A549 (cell line): Measurements from ENCODE around the gene ZNF273. TPM values are rescaled to one million over a fixed set of nuclear protein-coding genes. Genes with fewer than 3 reads are reported as not detected.
A peak's percentile ranks its signal among the peaks of the same experiment; 100 is the strongest.

ENCODE experiments used
- ATAC-seq, 2 experiments: fragments of 200-7000 bp in 1 of 2; fragments of >200 bp in 1 of 2; cut with Nextera tagmentation in 1 of 2; cut with Tn5 transposase in 1 of 2; 3 replicates each; pipeline versions ENCODE4 v1.8.0 to v1.9.1; 2018 to 2020; ENCODE audit warnings: mild to moderate bottlenecking in 1 of 2, moderate library complexity in 1 of 2
- CTCF ChIA-PET: fragments of 300-600 bp; sonication (Branson Sonifier 250); formaldehyde crosslinking; extraction: SDS; loops from one replicate; lab custom pipeline; 2021; ENCODE audit warnings: antibody characterized with exemption, inconsistent platforms; lab: Yijun Ruan, JAX
- POLR2A ChIA-PET: fragments of 350-600 bp; formaldehyde crosslinking; extraction: SDS; loops from one replicate; lab custom pipeline; 2021; ENCODE audit warnings: antibody characterized with exemption, inconsistent platforms; lab: Yijun Ruan, JAX
- DNase-seq, 2 experiments: peaks; one replicate each; pipeline versions ENCODE4 v3.0.0 to v3.0.0-alpha.2; 2011 to 2016; ENCODE audit warnings: low read depth in 1 of 2, low spot score in 1 of 2
- FAIRE-seq: peaks from 2 replicates; lab custom pipeline; 2011; peaks lifted over from hg19 to GRCh38; lab: Jason Lieb, UNC
- H3K27ac ChIP-seq, 2 experiments: fragments of >200 bp; sonication (Bioruptor Twin); formaldehyde crosslinking; 3 replicates each; pipeline ENCODE4 v1.5.1; 2016 to 2017
- H3K4me1 ChIP-seq: fragments of >200 bp; sonication (Bioruptor Twin); formaldehyde crosslinking; 3 replicates; pipeline ENCODE4 v1.6.1; 2016
- H3K4me2 ChIP-seq: fragments of >200 bp; sonication (Bioruptor Twin); formaldehyde crosslinking; 3 replicates; pipeline ENCODE4 v1.6.1; 2016
- H3K4me3 ChIP-seq: fragments of >200 bp; sonication (Bioruptor Twin); formaldehyde crosslinking; 3 replicates; pipeline ENCODE4 v1.5.1; 2016
- H3K9me3 ChIP-seq: fragments of >200 bp; sonication (Bioruptor Twin); formaldehyde crosslinking; 3 replicates; pipeline ENCODE4 v1.6.1; 2016
- CBX2 ChIP-seq: fragments of 200-600 bp; sonication (generic); IDR thresholded peaks from 2 replicates; pipeline ENCODE4 v1.6.1; 2016; ENCODE audit warnings: low read depth, mild to moderate bottlenecking, borderline replicate concordance
- CHD4 ChIP-seq: fragments of 200-600 bp; sonication (generic); IDR thresholded peaks from 2 replicates; pipeline ENCODE4 v1.6.1; 2016; ENCODE audit warnings: antibody characterized with exemption, mild to moderate bottlenecking, borderline replicate concordance
- ESRRA ChIP-seq: fragments of 150-350 bp; IDR thresholded peaks from 2 replicates; pipeline ENCODE4 v1.6.1; 2014; ENCODE audit warnings: mild to moderate bottlenecking, low read length, borderline replicate concordance
- FOXS1 ChIP-seq: fragments of 250-450 bp; sonication (Bioruptor Pico); IDR thresholded peaks from 2 replicates; pipeline ENCODE4 v1.5.0; 2020; ENCODE audit warnings: mild to moderate bottlenecking, moderate library complexity
- HEYL ChIP-seq: fragments of 250-450 bp; sonication (Bioruptor Pico); IDR thresholded peaks from 2 replicates; pipeline ENCODE4 v1.8.0; 2021; ENCODE audit warnings: mild to moderate bottlenecking, moderate library complexity
- HOXA7 ChIP-seq: fragments of 250-450 bp; sonication (Bioruptor Pico); IDR thresholded peaks from 2 replicates; pipeline ENCODE4 v1.5.0; 2020; ENCODE audit warnings: mild to moderate bottlenecking, moderate library complexity
- HOXB13 ChIP-seq: fragments of 250-450 bp; sonication (Bioruptor Pico); IDR thresholded peaks from 2 replicates; pipeline ENCODE4 v1.5.0; 2020; ENCODE audit warnings: low read depth, mild to moderate bottlenecking, moderate library complexity
- HOXB5 ChIP-seq: fragments of 250-450 bp; sonication (Bioruptor Pico); IDR thresholded peaks from 2 replicates; pipeline ENCODE4 v1.5.0; 2020; ENCODE audit warnings: mild to moderate bottlenecking, moderate library complexity
- JUN ChIP-seq, 2 experiments: fragments of >200 bp; sonication (Bioruptor Twin); formaldehyde crosslinking; IDR thresholded peaks; 2 replicates in 1 of 2; 3 replicates in 1 of 2; pipeline ENCODE4 v1.6.1; 2016 to 2017
- JUNB ChIP-seq: fragments of >200 bp; sonication (Bioruptor Twin); formaldehyde crosslinking; IDR thresholded peaks from 2 replicates; pipeline ENCODE4 v1.6.1; 2016
- KDM5A ChIP-seq: fragments of 200-600 bp; sonication (generic); IDR thresholded peaks from 2 replicates; pipeline ENCODE4 v1.6.1; 2016; ENCODE audit warnings: antibody characterized with exemption, mild to moderate bottlenecking
- MAFK ChIP-seq: fragments of 450-650 bp; IDR thresholded peaks from 2 replicates; pipeline ENCODE4 v1.6.1; 2014; ENCODE audit not compliant: partially characterized antibody
- MYC ChIP-seq: IDR thresholded peaks from 2 replicates; pipeline ENCODE4 v1.6.1; 2012; ENCODE audit warnings: mild to moderate bottlenecking, inconsistent platforms, low read length, improper control_type of control experiment, borderline replicate concordance
- NFE2L2 ChIP-seq: fragments of 150-350 bp; conservative IDR thresholded peaks from 2 replicates; pipeline ENCODE4 v1.6.1; 2014; ENCODE audit warnings: low read length
- NR3C1 ChIP-seq: fragments of >200 bp; sonication (Bioruptor Twin); formaldehyde crosslinking; IDR thresholded peaks from 3 replicates; pipeline ENCODE4 v1.6.1; 2017
- PHF8 ChIP-seq: fragments of 200-600 bp; sonication (generic); IDR thresholded peaks from 2 replicates; pipeline ENCODE4 v1.6.1; 2016; ENCODE audit warnings: low read depth, mild to moderate bottlenecking, antibody characterized with exemption, moderate library complexity, borderline replicate concordance
- POLR2A ChIP-seq: IDR thresholded peaks from 2 replicates; pipeline ENCODE4 v1.6.1; 2012; ENCODE audit warnings: mild to moderate bottlenecking, low read length
- POLR2AphosphoS2 ChIP-seq: conservative IDR thresholded peaks from 2 replicates; pipeline ENCODE4 v1.6.1; 2012; ENCODE audit warnings: low read length, improper control_type of control experiment, inconsistent platforms
- RARB ChIP-seq: fragments of 250-450 bp; sonication (Bioruptor Pico); IDR thresholded peaks from 2 replicates; pipeline ENCODE4 v1.8.0; 2021; ENCODE audit warnings: mild to moderate bottlenecking, moderate library complexity
- RFX5 ChIP-seq: fragments of 450-650 bp; IDR thresholded peaks from 2 replicates; pipeline ENCODE4 v1.7.1; 2014; ENCODE audit warnings: antibody characterized with exemption, mild to moderate bottlenecking, moderate library complexity
- RNF2 ChIP-seq: fragments of 200-600 bp; sonication (generic); IDR thresholded peaks from 2 replicates; pipeline ENCODE4 v1.6.1; 2016; ENCODE audit warnings: low read depth, mild to moderate bottlenecking, antibody characterized with exemption, moderate library complexity, borderline replicate concordance
- SREBF2 ChIP-seq: fragments of 450-650 bp; IDR thresholded peaks from 2 replicates; pipeline ENCODE4 v1.6.1; 2014; ENCODE audit warnings: mild to moderate bottlenecking, moderate library complexity
- TP53 ChIP-seq: fragments of 250-450 bp; sonication (Bioruptor Pico); IDR thresholded peaks from 2 replicates; pipeline ENCODE4 v1.5.0; 2021; ENCODE audit warnings: mild to moderate bottlenecking, moderate library complexity
- ZC3H11A ChIP-seq: fragments of 450-650 bp; IDR thresholded peaks from 2 replicates; pipeline ENCODE4 v1.6.1; 2014; ENCODE audit warnings: antibody characterized with exemption, mild to moderate bottlenecking
- ZNF302 ChIP-seq: fragments of 250-450 bp; sonication (Bioruptor Pico); IDR thresholded peaks from 2 replicates; pipeline ENCODE4 v1.9.0; 2021; ENCODE audit warnings: inconsistent platforms, mild to moderate bottlenecking, moderate library complexity
- ZSCAN20 ChIP-seq: fragments of 250-450 bp; sonication (Bioruptor Pico); IDR thresholded peaks from 2 replicates; pipeline ENCODE4 v1.8.0; 2022; ENCODE audit warnings: mild to moderate bottlenecking, moderate library complexity
- WGBS: methylation state at CpG from one replicate; pipeline ENCODE4 v1.1.6; 2017; ENCODE audit errors: missing lambda C conversion rate; 5-methylcytosine and 5-hydroxymethylcytosine counted together
- polyA minus RNA-seq: library from RNA; depleted of rRNA, polyadenylated mRNA; stranded (reverse); fragments of >200 nt; gene quantifications from 2 replicates; pipeline ENCODE4 v1.2.3, GENCODE V29; 2011; rRNA and poly(A)+ RNA removed
- polyA plus RNA-seq, 4 experiments: library from polyadenylated mRNA; depleted of rRNA in 3 of 4; stranded (reverse); fragments of >200 nt; fragmentation: RNase III in 1 of 4; extraction: RNeasy Plus Mini Kit Qiagen cat#74134 plus additional on column Dnase treatment in 1 of 4; gene quantifications; 2 replicates in 3 of 4; 3 replicates in 1 of 4; pipeline ENCODE4 v1.2.3, GENCODE V29; 2011 to 2017
- TF ChIP-seq, protein P1 (sequence below): IDR thresholded peaks from 2 replicates; pipeline ENCODE4 v1.6.1; 2012
- TF ChIP-seq, protein P2 (sequence below): fragments of 250-450 bp; sonication (Bioruptor Pico); IDR thresholded peaks from 2 replicates; pipeline ENCODE4 v1.5.0; 2021; ENCODE audit warnings: mild to moderate bottlenecking, moderate library complexity, borderline replicate concordance
- TF ChIP-seq, protein P3 (sequence below): fragments of >200 bp; sonication (Bioruptor Twin); formaldehyde crosslinking; IDR thresholded peaks from 2 replicates; pipeline ENCODE4 v1.6.1; 2016
- TF ChIP-seq, protein P4 (sequence below): fragments of 150-350 bp; IDR thresholded peaks from 2 replicates; pipeline ENCODE4 v1.6.1; 2014; ENCODE audit warnings: low read depth, mild to moderate bottlenecking, low read length
- TF ChIP-seq, protein P5 (sequence below): fragments of 250-450 bp; sonication (Bioruptor Pico); IDR thresholded peaks from 2 replicates; pipeline ENCODE4 v1.5.0; 2020; ENCODE audit warnings: low read depth, mild to moderate bottlenecking, moderate library complexity
- TF ChIP-seq, protein P6 (sequence below): fragments of >200 bp; sonication (Bioruptor Twin); formaldehyde crosslinking; IDR thresholded peaks from 3 replicates; pipeline ENCODE4 v1.6.1; 2016

The ZNF273 gene
- polyA plus RNA-seq (2011; rRNA removed) = 5.2 TPM in 2 replicates
- polyA plus RNA-seq (2012; cell fraction: cytosol; rRNA removed) = 1.7 and 2.0 TPM in 2 replicates
- polyA plus RNA-seq (2012; cell fraction: nucleus; rRNA removed) = 0.77 and 1.4 TPM in 2 replicates
- polyA plus RNA-seq (2017; fragmentation: RNase III; extraction: RNeasy Plus Mini Kit Qiagen cat#74134 plus additional on column Dnase treatment) = 2.5 to 3.1 TPM (median 3.1 TPM) in 3 replicates
- polyA minus RNA-seq = 2.3 and 2.8 TPM in 2 replicates

DNA sequence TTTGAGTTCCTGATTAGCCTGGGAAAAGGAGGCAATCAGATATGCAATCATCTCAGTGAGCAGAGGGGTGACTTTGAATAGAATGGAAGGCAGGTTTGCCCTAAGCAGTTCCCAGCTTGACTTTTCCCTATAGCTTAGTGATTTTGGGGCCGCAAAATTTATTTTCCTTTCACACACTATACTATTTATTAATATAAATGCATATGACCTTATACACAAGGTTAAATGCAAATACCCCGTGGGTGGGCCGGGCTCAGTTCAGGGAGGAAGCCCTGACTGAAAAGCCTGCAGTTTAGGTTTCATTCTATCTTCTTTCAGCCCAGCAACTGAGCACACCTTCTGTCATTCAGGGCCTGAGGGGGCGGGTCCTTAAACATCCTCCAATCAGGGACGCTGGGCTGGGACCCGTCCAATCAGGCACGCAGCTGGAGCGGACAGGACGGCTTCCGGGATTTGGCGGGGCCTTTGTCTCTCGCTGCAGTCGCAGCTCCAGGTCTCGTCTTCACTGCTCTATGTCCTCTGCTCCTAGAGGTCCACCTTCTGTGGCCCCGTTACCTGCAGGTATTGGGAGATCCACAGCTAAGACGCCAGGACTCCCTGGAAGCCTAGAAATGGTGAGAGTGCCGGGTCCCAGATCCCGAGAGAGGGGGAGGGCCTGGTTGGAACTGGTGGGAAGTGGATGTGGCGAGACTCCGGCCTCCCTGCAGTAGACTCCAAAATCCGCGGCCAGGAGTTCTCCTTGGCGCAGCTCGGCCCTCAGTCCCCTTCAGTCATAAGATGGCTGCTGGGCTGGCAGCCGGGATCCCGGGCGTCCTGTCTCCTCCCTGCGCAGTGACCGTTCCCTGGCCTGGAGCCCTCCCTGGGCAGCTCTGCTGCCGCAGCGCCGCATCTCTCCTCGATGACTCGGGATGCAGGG, at the start of gene ZNF273:
Gene ZNF273 (plus strand): TSS at position 468 of the 916 bp plus-strand sequence. CDS start 45 bp downstream, at position 513.
- H3K4me2 ChIP-seq = peak within 1 kb of the TSS; percentile 81
- H3K4me3 ChIP-seq = peak within 1 kb of the TSS; percentile 97
- H3K9me3 ChIP-seq = peaks cover 10% of the 10 kb centered on the region; the same call in 2 of the 3 replicates
- WGBS = 5% methylated on average over 26 of the region's 34 CpGs
- peak; percentile 78 to 92 for DNase-seq
- peak; percentile 99 to 100 for ATAC-seq
- H3K4me1 ChIP-seq = no peaks in the 10 kb centered on the region
- POLR2A ChIA-PET = interaction anchor here (0.6 to 1.4 kb wide), 4 partner anchors 57 to 237 kb away, joined by 4 to 10 read pairs (median 6); partner anchors contain the start of genes ERV3-1, ZNF107 and ZNF138
- no peak for FAIRE-seq
- H3K27ac ChIP-seq = peak within 1 kb of the TSS; percentile 71 to 88
- CTCF ChIA-PET = interaction anchor here (1.0 to 1.5 kb wide), 3 partner anchors 10 to 48 kb away, joined by 3 to 4 read pairs (median 3); no protein-coding TSS in a partner anchor
- TF ChIP-seq MYC (0 out of 2 replicates have a peak, but pooled peaks have one; percentile 32), ZSCAN20 (CRISPR knock-in tag) (no peak), POLR2AphosphoS2 (no peak), ZC3H11A (no peak), JUNB (no peak), RNF2 (no peak), HOXB13 (CRISPR knock-in tag) (no peak), HOXB5 (CRISPR knock-in tag) (no peak), HOXA7 (CRISPR knock-in tag) (no peak), PHF8 (peak; percentile 84; the same call in 1 of the 2 replicates), HEYL (CRISPR knock-in tag) (no peak), FOXS1 (no peak), RFX5 (no peak), CBX2 (no peak), SREBF2 (no peak), NFE2L2 (no peak), TP53 (CRISPR knock-in tag) (no peak), ZNF302 (no peak), NR3C1 (no peak), MAFK (no peak), ESRRA (no peak), KDM5A (0 out of 2 replicates have a peak, but pooled peaks have one; percentile 43), RARB (no peak), POLR2A (peak; percentile 35; the same call in 1 of the 2 replicates), JUN (IDR thresholded peaks at IDR 0.05) (0 out of 5 replicates have a peak, but pooled peaks of 1 of the 2 experiments have one; percentile 43), CHD4 (no peak)
- TF ChIP-seq, protein P1, sequence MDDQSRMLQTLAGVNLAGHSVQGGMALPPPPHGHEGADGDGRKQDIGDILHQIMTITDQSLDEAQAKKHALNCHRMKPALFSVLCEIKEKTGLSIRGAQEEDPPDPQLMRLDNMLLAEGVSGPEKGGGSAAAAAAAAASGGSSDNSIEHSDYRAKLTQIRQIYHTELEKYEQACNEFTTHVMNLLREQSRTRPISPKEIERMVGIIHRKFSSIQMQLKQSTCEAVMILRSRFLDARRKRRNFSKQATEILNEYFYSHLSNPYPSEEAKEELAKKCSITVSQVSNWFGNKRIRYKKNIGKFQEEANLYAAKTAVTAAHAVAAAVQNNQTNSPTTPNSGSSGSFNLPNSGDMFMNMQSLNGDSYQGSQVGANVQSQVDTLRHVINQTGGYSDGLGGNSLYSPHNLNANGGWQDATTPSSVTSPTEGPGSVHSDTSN = no peak
- TF ChIP-seq, protein P2, sequence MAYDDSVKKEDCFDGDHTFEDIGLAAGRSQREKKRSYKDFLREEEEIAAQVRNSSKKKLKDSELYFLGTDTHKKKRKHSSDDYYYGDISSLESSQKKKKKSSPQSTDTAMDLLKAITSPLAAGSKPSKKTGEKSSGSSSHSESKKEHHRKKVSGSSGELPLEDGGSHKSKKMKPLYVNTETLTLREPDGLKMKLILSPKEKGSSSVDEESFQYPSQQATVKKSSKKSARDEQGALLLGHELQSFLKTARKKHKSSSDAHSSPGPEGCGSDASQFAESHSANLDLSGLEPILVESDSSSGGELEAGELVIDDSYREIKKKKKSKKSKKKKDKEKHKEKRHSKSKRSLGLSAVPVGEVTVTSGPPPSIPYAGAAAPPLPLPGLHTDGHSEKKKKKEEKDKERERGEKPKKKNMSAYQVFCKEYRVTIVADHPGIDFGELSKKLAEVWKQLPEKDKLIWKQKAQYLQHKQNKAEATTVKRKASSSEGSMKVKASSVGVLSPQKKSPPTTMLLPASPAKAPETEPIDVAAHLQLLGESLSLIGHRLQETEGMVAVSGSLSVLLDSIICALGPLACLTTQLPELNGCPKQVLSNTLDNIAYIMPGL = no peak
- TF ChIP-seq, protein P3, sequence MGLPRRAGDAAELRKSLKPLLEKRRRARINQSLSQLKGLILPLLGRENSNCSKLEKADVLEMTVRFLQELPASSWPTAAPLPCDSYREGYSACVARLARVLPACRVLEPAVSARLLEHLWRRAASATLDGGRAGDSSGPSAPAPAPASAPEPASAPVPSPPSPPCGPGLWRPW = no peak
- TF ChIP-seq, protein P4, sequence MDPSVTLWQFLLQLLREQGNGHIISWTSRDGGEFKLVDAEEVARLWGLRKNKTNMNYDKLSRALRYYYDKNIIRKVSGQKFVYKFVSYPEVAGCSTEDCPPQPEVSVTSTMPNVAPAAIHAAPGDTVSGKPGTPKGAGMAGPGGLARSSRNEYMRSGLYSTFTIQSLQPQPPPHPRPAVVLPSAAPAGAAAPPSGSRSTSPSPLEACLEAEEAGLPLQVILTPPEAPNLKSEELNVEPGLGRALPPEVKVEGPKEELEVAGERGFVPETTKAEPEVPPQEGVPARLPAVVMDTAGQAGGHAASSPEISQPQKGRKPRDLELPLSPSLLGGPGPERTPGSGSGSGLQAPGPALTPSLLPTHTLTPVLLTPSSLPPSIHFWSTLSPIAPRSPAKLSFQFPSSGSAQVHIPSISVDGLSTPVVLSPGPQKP = no peak
- TF ChIP-seq, protein P5, sequence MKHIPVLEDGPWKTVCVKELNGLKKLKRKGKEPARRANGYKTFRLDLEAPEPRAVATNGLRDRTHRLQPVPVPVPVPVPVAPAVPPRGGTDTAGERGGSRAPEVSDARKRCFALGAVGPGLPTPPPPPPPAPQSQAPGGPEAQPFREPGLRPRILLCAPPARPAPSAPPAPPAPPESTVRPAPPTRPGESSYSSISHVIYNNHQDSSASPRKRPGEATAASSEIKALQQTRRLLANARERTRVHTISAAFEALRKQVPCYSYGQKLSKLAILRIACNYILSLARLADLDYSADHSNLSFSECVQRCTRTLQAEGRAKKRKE = no peak
- TF ChIP-seq, protein P6, sequence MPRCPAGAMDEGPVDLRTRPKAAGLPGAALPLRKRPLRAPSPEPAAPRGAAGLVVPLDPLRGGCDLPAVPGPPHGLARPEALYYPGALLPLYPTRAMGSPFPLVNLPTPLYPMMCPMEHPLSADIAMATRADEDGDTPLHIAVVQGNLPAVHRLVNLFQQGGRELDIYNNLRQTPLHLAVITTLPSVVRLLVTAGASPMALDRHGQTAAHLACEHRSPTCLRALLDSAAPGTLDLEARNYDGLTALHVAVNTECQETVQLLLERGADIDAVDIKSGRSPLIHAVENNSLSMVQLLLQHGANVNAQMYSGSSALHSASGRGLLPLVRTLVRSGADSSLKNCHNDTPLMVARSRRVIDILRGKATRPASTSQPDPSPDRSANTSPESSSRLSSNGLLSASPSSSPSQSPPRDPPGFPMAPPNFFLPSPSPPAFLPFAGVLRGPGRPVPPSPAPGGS = 0 out of 3 replicates have a peak, but pooled peaks have one; percentile 34
